ENCODE measurements around the gene SH3RF3.

SH3RF3 gene

DNA sequence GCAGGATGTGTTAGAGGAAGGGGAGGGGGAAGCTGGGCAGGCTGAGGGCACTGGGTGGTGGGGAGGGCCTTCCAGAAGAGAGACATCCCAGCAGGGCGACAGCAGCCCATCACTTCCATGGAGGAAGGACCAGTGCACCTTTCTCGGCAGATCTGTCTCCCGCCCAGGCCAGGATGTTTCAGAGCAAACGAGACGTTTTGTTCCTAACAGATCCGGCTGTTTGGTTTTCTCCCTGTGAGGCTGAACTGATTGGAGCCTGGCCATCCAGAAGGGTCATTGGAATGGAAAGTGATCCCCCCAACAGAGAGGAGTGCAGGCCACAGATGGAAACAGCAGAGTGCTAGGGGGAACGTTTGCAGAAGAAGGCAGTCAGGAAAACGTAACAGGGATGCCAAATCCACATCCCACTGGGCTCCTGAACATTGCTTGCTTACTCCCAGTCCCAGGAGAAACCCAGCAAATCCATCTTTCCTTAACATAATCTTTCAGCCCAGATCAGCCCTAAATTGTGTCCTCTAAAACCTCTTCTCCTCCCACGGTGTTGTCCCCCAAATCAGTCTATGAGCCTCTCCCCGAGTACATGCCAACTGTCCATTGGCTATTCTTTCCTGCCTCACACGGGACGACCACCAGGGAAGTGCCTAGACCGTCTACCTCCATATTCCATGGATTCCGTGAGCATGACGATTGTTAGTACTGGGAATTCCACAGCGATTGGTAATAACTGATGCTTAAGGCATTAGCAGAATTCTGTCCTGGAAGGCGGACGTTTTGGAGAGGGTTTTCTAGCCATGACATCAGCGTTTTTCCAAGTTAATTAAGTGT, 357.9 kb downstream of the SH3RF3 start:
- no peak for DNase-seq

DNA sequence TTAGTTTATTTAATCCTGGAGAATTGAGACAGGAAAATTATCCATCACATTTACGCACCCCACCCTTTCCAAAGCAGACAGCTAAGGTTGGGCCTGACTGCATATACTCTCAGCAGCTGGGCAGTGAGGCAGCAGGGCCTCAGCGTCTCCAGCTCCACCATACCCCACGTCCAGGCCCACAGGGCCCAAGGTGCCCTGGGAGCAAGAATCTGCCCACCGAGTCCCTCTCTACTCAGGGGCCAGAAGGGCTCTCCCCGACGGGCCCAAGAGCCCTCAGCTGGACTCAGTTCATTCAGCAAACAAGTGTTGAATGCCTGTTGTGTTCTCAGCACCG, 358.5 kb downstream of the SH3RF3 start:
- no peak for DNase-seq

DNA sequence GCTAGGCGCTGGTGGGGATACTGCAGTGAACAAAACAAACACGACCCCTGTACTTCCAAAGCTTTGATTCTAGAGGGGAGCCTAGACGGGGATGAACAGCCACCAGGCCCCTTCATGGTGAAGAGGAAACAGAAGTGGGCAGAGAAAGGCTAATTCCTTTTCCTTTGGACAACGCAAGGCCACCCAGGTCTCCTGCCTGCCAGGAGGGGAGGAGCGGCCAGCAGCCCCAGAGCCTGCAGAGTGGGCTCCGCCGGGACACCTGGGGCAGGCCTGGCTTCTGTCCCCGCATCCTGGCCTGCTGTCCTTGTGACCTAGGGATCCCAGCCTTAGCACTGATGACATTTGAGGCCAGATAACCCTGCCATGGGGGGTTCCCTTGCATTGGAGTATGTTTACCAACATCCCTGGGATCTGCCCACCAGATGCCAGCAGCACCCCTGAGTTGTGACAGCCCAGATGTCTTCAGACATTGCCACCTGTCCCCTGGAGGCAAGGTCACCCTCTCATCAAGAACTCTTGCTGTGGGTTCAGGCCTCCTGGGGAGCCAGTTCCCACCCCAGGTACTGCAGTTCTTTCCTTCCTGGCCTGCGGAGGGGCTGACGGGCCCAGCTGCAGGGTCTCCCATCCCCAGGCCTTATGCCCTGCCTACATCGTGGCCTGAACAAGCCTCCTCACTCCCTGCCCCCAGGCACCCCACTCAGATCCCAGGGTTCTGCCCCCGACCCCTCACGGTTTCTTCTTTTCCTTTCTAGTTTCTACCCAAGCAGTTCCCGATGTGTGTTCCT, 359.1 kb downstream of the SH3RF3 start:
- no peak for DNase-seq

DNA sequence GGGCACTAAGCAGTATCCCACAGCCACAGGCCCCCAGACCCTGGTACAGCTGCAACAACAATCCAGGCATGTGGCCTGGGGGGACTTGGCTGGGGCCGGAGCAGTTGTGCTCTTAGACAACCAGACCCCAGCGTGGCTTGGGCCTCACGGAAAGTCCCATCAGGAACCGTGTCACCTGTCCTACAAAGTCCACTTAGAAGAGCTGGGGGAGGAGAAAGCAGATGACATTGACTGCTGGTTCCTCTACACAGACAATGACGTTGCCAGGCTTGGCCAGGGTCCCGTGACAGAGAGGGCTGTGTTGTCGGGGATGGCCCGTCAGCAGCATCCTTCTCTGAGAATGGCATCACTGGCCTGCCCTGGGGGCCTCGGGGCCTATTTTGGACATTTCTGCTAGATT, 360.3 kb downstream of the SH3RF3 start:
- no peak for DNase-seq

DNA sequence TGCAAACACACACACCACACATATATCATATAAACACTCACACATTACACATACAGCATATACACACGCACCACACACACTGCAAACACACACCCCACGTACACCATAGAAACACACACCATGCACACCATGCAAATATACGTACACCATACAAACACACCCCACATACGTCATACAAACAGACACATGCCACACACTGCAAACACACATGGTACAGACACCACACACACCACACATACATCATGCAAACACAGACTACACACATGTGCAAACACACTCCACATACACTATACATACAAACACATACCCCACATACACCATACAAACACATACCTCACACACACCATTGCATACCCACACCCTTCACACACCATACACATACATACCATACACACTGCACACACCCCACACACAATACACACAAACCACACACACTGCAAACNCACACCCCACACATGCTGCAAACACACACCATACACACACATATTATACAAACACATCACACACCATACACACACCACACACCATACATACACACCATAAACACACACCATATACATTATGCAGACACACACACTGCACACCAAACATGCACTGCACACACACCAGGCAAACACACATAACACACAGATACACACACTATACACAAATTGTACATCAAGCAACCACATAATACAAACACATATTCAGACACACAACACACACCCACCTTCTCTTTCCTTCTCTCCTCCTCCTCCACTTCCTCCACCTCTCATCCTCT, 364.4 kb downstream of the SH3RF3 start:
- DNase-seq = no peak

DNA sequence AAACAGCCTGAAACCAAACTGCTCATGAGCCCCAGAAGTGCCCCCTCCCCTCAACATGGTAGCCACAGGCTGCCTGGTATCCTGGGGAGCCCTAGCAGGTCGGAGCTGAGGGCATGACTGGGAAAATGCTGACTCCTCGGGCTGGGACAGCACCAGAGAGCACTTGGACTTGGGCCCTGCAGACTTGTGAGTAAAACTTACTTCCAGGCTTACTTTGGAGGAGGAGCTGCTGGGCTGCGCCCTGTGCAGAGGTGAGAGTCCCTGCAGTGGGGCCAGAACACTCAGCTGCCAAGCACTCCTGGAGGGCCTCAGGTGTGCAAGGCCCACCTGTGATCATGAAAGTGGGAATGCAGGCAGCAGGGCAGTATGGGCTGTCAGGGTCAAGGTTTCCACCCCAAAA, 365.3 kb downstream of the SH3RF3 start:
- no peak for DNase-seq

DNA sequence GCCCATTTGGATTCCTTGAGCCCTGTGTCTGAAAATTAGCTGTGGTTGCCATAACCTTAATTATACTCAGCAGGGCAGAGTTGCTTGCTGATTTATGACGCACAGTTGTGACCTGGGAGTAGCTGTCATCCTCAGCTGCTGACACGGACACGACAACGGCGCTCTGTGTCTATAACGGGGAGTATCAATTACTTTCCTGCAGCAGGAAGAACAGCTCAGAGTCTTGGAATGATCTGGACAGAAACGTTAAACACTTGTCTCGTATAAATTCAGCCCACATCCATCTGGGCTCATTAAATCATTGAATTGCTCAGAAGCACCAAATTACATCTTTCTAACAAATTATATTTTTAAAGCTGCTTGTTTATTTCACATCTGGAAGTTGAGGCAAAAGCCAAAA, 368.5 kb downstream of the SH3RF3 start:
- DNase-seq = no peak

DNA sequence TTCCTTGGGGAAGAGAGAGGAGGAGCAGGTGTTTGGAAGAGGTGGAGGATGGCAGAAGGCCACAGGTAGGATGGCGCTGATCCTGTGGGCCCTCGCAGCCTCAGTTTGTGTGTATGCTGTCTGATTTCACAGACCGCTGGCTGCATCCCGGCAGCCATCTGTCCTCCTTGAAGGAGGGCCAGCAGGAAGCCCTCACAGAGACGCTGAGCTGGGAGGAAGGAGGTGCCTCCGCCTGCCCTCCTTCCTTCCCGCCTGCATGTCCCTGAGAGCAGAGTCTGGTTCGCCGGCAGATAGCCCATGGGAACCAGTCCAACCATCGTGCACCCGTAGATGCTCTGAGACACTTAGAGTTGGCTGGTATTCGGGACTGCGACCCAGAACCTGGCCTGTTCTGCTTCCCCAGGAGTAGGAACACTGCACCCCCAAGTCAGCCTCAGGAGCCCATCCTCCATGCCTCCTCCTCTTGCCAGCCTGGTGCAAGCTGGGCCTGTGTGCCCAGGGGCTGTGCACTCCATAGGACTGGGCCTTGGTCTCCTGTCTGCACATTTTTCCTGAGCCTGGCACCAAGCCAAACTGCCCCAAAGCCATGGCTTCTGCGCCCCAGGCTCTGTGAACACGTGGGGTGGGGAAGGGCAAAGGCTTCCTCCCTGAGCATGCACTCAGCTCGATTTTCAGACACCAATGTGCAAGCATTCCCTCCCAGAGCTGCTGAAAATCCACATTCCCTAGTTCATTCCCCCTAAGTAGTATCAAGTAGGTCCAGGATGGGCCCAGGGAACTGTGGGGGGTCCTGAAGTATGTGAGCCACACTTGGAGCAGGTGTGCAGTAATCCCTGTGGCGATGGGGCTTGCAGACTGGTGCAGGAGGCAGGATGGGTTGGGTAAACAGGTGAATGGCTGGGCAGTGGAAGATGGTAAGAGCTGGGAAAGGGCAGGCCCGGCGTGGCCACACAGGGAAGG, 369.2 kb downstream of the SH3RF3 start:
- DNase-seq = no peak

DNA sequence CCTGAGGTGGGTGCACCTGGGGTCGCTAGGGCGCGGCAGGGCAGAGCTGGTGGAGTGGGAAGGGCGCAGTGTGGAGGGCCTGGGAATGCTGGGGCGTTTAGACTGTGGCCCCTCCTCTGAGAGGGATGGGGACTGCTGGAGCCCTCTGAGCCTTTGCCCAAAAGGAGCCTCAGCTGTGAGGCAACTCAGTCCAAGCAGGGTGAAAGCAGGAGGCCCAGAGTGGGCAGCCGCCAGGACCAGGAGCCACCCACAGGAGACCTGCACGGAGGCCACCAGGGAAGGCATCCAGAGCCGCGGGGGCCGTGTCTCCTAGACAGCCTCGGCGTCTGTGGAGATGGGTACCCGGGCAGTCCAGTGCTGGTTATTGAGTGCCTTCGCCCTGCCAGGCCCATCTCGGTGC, 369.9 kb downstream of the SH3RF3 start:
- DNase-seq = no peak

DNA sequence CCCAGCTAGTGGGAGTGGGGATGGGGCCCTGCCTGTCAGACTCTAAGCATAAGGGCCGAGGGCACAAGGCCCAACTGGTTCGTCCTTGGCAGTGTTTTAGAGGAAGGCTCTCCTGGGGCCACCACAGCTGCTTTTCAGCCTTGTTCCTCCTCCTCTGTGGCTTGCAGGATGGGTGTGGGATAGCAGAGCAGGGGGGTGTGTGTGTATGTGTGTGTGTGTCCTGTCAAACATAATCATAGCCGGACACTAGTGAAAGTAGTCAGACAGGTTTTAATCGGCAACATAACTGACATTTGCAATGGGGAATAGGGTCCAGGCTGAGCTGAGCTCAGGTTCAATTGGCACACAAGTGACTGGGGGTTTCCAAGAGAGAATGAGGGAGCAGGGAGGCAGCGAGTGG, 370.6 kb downstream of the SH3RF3 start:
- DNase-seq = peak; percentile 34

DNA sequence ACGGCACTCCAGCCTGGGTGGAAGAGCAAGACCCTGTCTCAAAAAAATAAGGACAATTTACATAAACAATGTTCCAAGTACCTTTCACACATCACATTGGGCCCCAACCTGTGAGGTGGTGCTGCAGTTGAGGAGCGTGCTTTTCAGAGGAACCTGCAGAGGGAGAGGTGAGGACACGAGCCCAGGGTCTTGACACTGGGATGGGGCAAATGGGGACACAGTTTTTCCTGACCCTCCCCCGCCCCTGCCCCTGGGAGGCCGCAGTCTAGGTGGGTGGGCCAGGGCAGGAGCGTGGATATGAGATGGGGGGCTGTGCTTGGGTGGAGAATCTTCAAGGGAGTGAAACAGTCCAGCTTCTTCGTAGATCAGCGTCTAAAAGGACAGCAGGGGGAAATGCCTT, 371.9 kb downstream of the SH3RF3 start:
- DNase-seq = no peak

DNA sequence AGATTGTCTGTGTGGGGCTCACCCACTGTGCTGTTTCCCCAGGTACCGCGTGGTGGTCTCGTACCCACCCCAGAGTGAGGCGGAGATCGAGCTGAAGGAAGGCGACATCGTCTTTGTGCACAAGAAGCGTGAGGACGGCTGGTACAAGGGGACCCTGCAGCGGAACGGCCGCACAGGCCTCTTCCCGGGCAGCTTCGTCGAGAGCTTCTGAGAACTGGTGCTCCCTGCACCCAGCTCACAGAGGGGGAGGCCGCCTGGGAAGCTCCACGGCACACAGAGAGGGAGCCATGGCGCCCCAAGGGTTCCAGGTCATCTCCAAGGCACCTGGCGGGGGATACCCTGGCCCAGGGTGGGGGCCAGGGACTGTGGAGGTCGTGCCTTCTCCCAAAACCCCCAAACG, 372.5 kb downstream of the SH3RF3 start:
- no peak for DNase-seq

DNA sequence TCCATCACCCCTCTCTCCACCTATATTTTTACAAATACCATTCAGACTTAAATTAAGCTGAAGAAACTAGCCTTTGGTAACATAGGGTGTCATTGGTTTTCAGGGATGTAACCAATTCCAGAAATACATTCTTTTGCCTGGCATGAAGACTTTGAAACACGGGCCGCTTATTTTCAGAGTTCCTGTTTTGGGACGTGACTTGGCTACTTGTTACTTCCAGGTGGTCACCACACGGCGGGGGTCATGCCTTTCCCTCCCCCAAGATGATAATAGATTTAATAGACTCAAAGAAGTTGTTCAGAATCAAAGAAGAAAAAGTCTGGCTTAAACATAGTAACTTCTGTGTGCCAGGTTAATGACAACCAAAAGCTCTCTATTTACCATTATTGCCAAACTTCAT, 374.2 kb downstream of the SH3RF3 start:
- DNase-seq = no peak

DNA sequence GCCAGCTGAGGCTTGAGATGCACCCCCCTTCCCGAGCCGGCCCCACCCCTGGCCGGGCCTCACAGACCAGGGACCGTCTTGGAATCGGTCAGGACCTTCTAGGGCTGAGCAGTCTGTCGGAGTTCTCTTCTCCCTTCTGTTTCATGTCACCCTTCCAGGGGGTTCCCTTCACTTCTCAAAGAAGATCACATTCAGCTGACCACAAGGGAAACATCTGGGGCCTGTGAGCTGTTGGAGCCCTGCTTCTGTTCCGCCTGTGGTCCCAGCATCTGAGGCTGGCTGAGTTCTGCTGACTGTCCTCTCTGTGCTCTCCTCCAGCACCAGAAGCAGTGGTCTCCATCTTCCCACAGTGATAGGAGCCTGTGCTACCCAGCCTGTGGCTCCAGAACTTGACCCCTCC, 378.2 kb downstream of the SH3RF3 start:
- DNase-seq = peak; percentile 85

DNA sequence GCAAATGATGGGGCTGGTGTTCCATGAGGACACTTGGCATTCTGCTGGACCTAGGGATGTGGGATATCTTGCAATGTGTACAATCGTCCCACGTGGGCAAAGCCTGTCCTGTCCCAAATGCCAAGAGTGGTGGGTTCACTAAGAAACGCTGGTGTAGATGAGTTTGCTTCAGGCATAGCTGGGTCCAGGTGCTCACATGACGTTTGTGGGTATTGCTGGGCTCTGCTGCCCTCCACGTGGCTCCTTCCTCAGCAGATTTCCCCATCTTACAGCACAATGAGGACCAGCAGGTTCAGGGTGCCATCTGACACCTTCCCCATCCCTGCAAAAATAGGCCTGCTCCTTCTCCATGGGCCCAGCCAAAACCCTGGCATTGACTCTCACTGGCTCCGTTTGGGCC, 378.8 kb downstream of the SH3RF3 start:
- DNase-seq = no peak

DNA sequence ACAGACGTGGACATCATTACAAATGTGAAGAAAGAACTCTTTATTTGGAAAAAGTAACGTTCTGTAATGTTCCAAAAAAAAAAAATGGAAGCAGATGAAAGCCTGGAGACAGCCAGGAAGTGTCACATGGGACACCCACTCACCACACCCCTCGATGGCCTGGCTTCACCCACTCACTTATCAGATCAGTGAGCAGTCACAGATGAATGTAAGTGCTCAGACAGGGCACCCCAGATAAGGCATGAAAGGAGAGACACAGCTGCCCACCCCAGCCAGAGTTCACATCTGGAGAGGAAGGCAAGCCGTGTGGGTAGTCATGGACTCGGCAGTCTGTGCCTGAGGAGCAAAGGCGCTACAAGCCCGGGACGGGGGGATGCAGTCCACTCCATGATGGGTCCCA, 379.6 kb downstream of the SH3RF3 start:
- DNase-seq = peak; percentile 44

DNA sequence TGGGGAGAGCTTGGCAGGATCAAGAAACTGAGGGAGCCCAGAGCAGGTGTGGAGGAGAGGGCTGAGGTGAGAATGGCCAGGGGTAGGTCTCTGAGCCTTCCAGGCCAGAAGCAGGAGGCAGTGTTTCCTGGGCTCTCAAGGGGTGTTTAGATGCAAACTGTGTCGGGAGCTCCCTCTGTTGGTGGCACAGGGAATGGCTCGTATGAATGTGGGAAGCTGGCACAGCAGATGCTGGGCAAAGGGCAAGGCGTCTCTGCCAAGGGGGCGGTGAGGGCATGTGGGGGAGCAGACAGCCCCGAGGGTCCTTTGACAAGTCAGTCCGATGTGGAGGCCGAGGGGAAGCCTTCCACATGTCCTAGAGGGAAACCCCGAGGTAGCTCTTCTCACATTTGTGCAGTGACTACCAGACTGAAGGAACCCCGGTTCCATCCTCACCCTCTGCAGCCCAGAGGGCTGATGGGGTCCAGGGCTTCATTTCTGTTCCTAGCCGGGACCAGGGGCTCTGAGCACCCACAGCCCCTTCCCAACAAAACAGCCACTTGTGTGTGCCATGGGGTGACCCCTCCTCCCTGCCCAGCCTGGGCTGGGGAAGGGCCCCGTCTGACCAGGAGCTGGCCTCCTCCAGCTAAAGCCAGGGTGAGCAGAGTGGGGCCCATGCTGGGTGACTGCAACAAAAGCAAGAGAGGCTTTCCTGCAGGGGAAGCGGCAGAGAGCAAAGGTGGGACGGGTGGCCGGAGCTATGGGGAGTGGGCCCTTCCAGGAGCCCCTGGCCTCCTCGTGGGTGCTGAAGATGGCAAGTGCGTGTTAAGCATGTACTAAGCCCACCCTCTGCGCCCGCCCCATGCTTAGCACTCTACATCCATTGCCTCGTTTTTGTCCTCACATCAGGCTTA, 381.4 kb downstream of the SH3RF3 start:
- peak; percentile 86 for DNase-seq

DNA sequence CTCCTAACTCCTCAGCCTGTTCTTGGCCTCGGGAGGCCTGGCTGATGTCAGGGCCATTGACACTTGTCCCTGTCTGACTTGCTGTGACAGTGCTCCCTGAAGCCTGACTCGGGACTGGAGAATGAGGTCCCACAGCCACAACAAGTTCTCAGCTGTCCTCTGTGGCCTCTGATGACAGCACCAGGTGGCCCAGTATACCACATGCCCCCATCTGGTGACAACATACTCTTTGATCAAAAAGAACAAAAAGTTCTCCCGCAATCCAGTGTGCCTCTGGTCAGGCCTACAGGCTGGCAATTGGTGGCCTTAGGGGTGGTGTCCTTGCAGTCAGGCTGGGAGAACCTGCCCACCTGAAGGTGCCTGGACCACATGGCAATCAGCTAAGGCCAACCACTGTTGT, 382.2 kb downstream of the SH3RF3 start:
- DNase-seq = no peak

DNA sequence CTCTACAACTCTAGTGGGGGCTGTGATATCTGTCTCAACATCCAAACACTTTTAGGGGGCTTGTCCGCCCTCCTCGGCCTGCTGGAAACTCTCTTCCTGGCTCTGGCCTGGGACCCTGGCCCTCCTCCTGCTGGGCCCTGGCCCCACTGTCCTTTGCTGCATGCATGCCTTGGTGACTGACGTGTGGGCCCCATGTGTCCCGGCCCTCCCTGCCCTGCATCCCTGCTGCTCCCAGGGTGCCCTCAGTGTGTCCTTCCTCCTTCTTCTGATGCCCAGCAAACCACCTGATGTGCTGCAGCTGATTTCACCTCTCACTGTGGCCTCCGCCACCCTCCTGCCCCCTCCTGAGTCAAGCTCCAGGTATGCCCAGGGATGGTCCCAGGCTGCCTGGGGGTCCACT, 383.1 kb downstream of the SH3RF3 start:
- no peak for DNase-seq

DNA sequence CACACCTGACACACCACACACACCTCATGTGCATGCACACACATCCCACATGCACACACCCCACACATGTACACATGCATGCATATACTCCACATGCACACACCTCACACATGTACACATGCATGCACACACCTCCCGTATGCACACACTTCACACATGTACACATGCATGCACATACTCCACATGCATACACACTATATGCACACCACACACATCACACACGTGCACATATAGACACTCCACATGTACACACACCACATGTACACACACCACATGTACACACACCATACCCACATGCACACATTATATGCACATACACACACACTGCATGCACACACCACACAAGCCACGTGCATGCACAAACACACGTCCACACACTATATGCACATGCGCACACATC, 384.2 kb downstream of the SH3RF3 start:
- no peak for DNase-seq

DNA sequence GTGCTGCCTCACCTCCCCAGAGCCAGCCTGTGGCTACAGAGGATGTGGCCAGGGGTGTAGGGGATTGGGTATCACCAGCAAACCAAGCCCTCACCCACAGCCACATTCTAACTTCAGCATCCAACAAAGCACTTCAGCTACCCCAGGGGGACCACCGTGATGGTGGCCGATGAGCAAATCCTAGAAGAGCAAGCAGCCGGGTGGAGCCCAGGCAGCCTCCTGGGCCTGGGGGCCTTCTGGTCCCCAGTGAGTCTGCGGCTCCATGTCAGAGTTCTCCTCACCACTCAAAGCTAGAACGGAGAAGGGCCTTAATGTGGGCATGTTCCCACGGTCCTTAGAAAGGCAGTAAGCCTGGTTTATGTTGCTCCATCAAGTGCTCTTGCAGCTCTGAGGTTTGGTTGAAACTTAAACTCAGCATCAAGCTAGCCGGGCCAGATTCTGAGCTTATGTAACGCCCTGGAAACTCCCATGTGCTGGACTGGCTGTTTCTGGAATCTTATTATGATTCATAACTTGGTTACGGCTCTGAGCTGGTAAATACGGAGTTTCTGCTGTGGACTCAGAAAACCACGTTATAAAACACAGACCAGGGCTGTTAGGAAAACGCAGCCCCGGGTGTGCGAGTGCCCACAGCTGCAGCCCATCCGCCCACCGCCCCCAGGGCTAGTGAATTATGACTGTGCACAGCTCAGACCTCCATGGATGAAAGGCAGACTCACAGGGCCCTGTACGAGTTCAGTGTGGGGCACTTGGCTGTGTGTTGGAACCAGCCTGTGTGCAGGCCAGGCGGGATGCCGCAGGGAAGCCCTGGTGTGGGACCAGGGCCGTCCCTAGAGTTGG, 385.0 kb downstream of the SH3RF3 start:
- DNase-seq = no peak

Measured in hematopoietic multipotent progenitor cell treated with erythropoietin and hydrocortisone succinate and interleukin-3 and kit ligand, for 4 days (in vitro differentiated cells).